Prostate gland (tissue), 2 donors: ENCODE data around the gene F13B. TPM values are rescaled to one million over a fixed set of nuclear protein-coding genes. Genes with fewer than 3 reads are reported as not detected.

Source experiments
- DNase-seq: peaks from one replicate; pipeline ENCODE4 v3.0.0-alpha.2; 2019; ENCODE audit warnings: low spot score
- H3K27ac ChIP-seq, 2 donors: fragments of 200-600 bp; sonication (generic); 2 replicates each; pipeline ENCODE4 v1.5.1; 2017 to 2019
- H3K27me3 ChIP-seq: fragments of 200-600 bp; sonication (generic); replicated peaks from 2 replicates; pipeline ENCODE4 v1.5.1; 2019; ENCODE audit not compliant: insufficient read depth
- H3K36me3 ChIP-seq, 2 donors: fragments of 200-600 bp; sonication (generic); 1 replicate in 1 of 2; 2 replicates in 1 of 2; pipeline versions ENCODE4 v1.5.1 to v1.8.1; 2017 to 2019
- H3K4me1 ChIP-seq: fragments of 200-600 bp; sonication (generic); replicated peaks from 2 replicates; pipeline ENCODE4 v1.5.1; 2019
- H3K4me3 ChIP-seq, 2 donors: fragments of 200-600 bp; sonication (generic); 2 replicates each; pipeline ENCODE4 v1.5.1; 2017 to 2019
- H3K9me3 ChIP-seq: fragments of 200-600 bp; sonication (generic); 2 replicates; pipeline ENCODE4 v1.5.1; 2017
- CTCF ChIP-seq, 4 experiments: fragments of 200-600 bp in 2 of 4; fragments of 450-650 bp in 2 of 4; sonication (generic) in 2 of 4; IDR thresholded peaks; 1 replicate in 3 of 4; 2 replicates in 1 of 4; pipeline ENCODE4 v1.5.1; 2016 to 2019; ENCODE audit warnings: antibody characterized with exemption in 4 of 4, mild to moderate bottlenecking in 2 of 4, moderate library complexity in 2 of 4
- POLR2A ChIP-seq: fragments of 450-650 bp; IDR thresholded peaks from one replicate; pipeline ENCODE4 v1.6.1; 2016; ENCODE audit warnings: antibody characterized with exemption, mild to moderate bottlenecking
- POLR2AphosphoS5 ChIP-seq: sonication (generic); formaldehyde crosslinking; IDR thresholded peaks from one replicate; pipeline ENCODE4 v1.6.1; 2017; ENCODE audit warnings: antibody characterized with exemption
- WGBS: methylation state at CpG from one replicate; pipeline ENCODE4 v1.1.5; 2018; 5-methylcytosine and 5-hydroxymethylcytosine counted together
- intact Hi-C: fragments of 100-400 bp; cut with DNase I; formaldehyde crosslinking; loops from one replicate; pipeline ENCODE4 v1.14.2; 2022
- total RNA-seq, 2 donors: library from RNA; depleted of rRNA; stranded (reverse); fragments of >200 nt; gene quantifications; one replicate each; pipeline ENCODE4 v1.1.0, GENCODE V29; 2016

F13B gene
- total RNA-seq: not detected

GRCh38 chr1:197066719-197067456 is at the start of gene F13B:
TSS of gene F13B (minus strand) at chr1:197067260. CDS start at chr1:197067223, 37 bp downstream.
- no peak within 1 kb of the TSS for H3K27ac ChIP-seq
- H3K36me3 ChIP-seq: no peaks in the 10 kb centered on the region
- H3K9me3 ChIP-seq: no peaks in the 10 kb centered on the region
- intact Hi-C loops: no loop called here
- WGBS: 68% methylated on average over 3 of the region's 3 CpGs
- DNase-seq: no peak
- no peaks in the 10 kb centered on the region for H3K4me1 ChIP-seq
- no peaks in the 10 kb centered on the region for H3K27me3 ChIP-seq
- H3K4me3 ChIP-seq: no peak within 1 kb of the TSS
- TF ChIP-seq POLR2A (no peak), POLR2AphosphoS5 (no peak), CTCF (IDR thresholded peaks at IDR 0.05) (no peak)

- no peaks in the 10 kb centered on the region for H3K4me1 ChIP-seq
- WGBS: 94% methylated on average over 2 of the region's 2 CpGs
- intact Hi-C loops: no loop called here
- TF ChIP-seq POLR2A: no peak
- TF ChIP-seq CTCF (IDR thresholded peaks at IDR 0.05): no peak
- TF ChIP-seq POLR2AphosphoS5: no peak
- no peak overlapping the region for H3K4me3 ChIP-seq
- H3K36me3 ChIP-seq: no peaks in the 10 kb centered on the region
- DNase-seq: no peak
- H3K27me3 ChIP-seq: no peaks in the 10 kb centered on the region
- no peak overlapping the region for H3K27ac ChIP-seq
- H3K9me3 ChIP-seq: no peaks in the 10 kb centered on the region
Measured at GRCh38 chr1:197116156-197116555, 49.1 kb upstream of the F13B start.

- TF ChIP-seq CTCF (IDR thresholded peaks at IDR 0.05): no peak
- TF ChIP-seq POLR2A: no peak
- TF ChIP-seq POLR2AphosphoS5: no peak
- intact Hi-C loops: no loop called here
- 100% methylated on average over 1 of the region's 1 CpG for WGBS
- no peaks in the 10 kb centered on the region for H3K27me3 ChIP-seq
- H3K4me1 ChIP-seq: no peaks in the 10 kb centered on the region
- no peaks in the 10 kb centered on the region for H3K36me3 ChIP-seq
- DNase-seq: no peak
- H3K4me3 ChIP-seq: no peak overlapping the region
- no peak overlapping the region for H3K27ac ChIP-seq
- H3K9me3 ChIP-seq: no peaks in the 10 kb centered on the region
Measured at GRCh38 chr1:197106869-197107268, 39.8 kb upstream of the F13B start.

GRCh38 chr1:197103300-197103699 is 36.2 kb upstream of the F13B start:
- intact Hi-C loops: no loop called here
- 76% methylated on average over 5 of the region's 5 CpGs for WGBS
- Histone ChIP-seq H3K9me3 (no peaks in the 10 kb centered on the region), H3K27me3 (no peaks in the 10 kb centered on the region), H3K4me3 (no peak overlapping the region), H3K4me1 (no peaks in the 10 kb centered on the region), H3K27ac (no peak overlapping the region), H3K36me3 (no peaks in the 10 kb centered on the region)
- TF ChIP-seq POLR2A (no peak), CTCF (IDR thresholded peaks at IDR 0.05) (no peak), POLR2AphosphoS5 (no peak)
- DNase-seq: no peak

- WGBS: 88% methylated on average over 3 of the region's 3 CpGs
- H3K27ac ChIP-seq: no peak overlapping the region
- intact Hi-C loops: no loop called here
Measured at GRCh38 chr1:197101978-197102377, 34.9 kb upstream of the F13B start.

More at GRCh38 chr1:197101978-197102377, 34.9 kb upstream of the F13B start:
- Histone ChIP-seq H3K4me3 (no peak overlapping the region), H3K4me1 (no peaks in the 10 kb centered on the region), H3K9me3 (no peaks in the 10 kb centered on the region), H3K36me3 (no peaks in the 10 kb centered on the region), H3K27me3 (no peaks in the 10 kb centered on the region)
- DNase-seq: no peak
- TF ChIP-seq CTCF (IDR thresholded peaks at IDR 0.05): no peak
- no peak for TF ChIP-seq POLR2A
- no peak for TF ChIP-seq POLR2AphosphoS5
